Neutrophil (primary cell): ENCODE data around the gene NSFL1C.

Source experiments
- H3K27ac ChIP-seq: fragments of 200-600 bp; sonication (generic); 2 replicates; pipeline ENCODE4 v1.5.1; 2016; ENCODE audit warnings: mild to moderate bottlenecking, moderate library complexity
- H3K27me3 ChIP-seq: fragments of 200-600 bp; sonication (generic); 2 replicates; pipeline ENCODE4 v1.6.0; 2016; ENCODE audit warnings: mild to moderate bottlenecking
- H3K36me3 ChIP-seq: fragments of 200-600 bp; sonication (generic); 2 replicates; pipeline ENCODE4 v1.5.1; 2017
- H3K4me1 ChIP-seq, 2 experiments: fragments of 200-600 bp in 1 of 2; sonication (generic) in 1 of 2; 1 replicate in 1 of 2; 2 replicates in 1 of 2; pipeline versions ENCODE4 v1.5.1 to v1.6.1; 2013 to 2016; ENCODE audit warnings: low read depth in 1 of 2, low read length in 1 of 2, mild to moderate bottlenecking in 1 of 2, moderate library complexity in 1 of 2; ENCODE audit not compliant: control insufficient read depth in 1 of 2, insufficient read depth in 1 of 2
- H3K4me3 ChIP-seq, 2 experiments: fragments of 200-600 bp in 1 of 2; sonication (generic) in 1 of 2; 1 replicate in 1 of 2; 2 replicates in 1 of 2; pipeline ENCODE4 v1.5.1; 2013 to 2016; ENCODE audit warnings: low read depth in 1 of 2, low read length in 1 of 2, mild to moderate bottlenecking in 1 of 2, moderate library complexity in 1 of 2
- H3K9me3 ChIP-seq: fragments of 200-600 bp; sonication (generic); 2 replicates; pipeline ENCODE4 v1.5.1; 2016
- CTCF ChIP-seq: fragments of 200-600 bp; sonication (generic); IDR thresholded peaks from 2 replicates; pipeline ENCODE4 v1.5.1; 2016; ENCODE audit warnings: antibody characterized with exemption

NSFL1C gene

DNA sequence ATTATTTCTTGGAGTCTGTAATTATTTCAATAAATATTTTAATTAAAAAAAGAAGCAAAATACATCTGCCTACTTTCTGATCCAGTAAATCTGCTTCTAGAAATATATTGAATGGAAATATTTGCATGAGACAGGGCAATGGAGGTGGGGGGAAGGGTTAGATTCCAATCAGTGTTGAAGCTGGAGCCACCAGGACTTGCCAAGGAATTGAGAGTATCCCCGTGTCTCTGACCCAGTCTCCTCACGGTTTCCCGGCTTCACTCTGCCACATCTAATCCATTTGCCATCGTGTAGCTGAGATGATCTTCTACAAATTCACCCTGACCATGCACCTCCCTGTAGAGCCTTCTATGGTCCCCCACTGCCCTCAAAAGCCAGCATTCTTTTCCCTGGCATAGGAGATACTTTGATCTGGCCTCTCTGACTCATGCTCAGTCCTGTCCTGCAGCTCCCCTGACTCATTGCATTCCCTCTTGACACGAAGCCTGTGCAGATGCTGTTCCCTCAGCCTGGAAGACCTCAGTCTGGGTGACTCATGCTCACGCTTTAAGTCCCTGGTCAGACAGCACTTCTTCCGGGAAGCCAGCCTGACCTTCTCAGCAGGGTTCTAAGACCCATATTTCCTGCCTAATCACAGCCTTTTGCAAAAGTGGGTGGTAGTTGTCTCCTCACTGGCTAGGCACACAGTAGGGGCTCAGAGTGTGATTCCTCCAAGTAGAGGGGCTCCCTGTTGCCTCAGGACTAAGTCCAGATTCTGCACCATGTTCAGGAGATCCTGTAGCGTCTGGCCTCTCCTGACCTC, 50.8 kb downstream of the NSFL1C start:
- H3K4me3 ChIP-seq = no peak overlapping the region
- no peak overlapping the region for H3K27ac ChIP-seq
- TF ChIP-seq CTCF = no peak

DNA sequence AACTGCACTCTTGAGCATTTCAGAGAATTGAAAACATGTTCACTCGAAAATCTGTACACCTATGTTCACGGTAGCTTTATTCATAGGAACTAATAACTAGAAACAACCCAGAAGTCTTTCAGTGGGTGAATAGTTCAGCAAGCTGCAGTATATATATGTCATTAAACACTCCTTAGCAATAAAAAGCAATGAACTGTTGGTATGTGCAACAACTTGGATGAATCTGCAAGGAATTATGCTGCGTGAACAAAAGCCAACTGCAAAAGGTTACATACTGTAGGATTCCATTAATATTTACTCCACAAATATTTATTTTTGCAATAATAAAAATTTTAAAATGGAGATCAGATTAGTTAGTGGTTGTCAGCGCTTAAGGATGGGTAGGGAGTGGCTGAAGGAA, 51.7 kb downstream of the NSFL1C start:
- Histone ChIP-seq H3K27ac (no peak overlapping the region), H3K27me3 (peaks cover 57% of the 10 kb centered on the region), H3K9me3 (no peaks in the 10 kb centered on the region), H3K4me1 (no peaks in the 10 kb centered on the region), H3K4me3 (no peak overlapping the region), H3K36me3 (no peaks in the 10 kb centered on the region)
- no peak for TF ChIP-seq CTCF

More for the DNA sequence above, 50.8 kb downstream of the NSFL1C start:
- H3K27me3 ChIP-seq = peaks cover 57% of the 10 kb centered on the region
- H3K9me3 ChIP-seq = no peaks in the 10 kb centered on the region
- no peaks in the 10 kb centered on the region for H3K36me3 ChIP-seq
- no peaks in the 10 kb centered on the region for H3K4me1 ChIP-seq

DNA sequence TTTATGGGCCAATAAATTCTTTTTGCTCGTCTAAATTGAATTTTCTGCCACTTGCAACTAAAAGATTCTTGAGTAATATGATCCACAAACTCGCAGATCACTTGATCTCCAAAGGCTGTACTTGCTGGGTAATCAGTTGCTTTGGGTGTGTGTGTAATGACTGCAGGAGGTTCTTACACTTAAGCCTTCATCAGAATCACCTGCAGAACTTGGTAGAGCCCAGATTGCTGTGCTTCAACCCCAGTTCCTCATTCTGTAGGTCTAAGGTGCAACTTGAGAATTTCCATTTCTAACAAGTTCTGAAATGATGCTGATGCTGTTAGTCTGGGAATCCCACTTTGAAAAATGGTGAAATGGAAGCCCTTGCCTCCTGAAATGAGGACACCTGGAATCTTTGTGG, 60.8 kb downstream of the NSFL1C start:
- Histone ChIP-seq H3K4me1 (peaks cover 11 to 14% of the 10 kb centered on the region in 2 experiments), H3K4me3 (no peak overlapping the region), H3K27me3 (no peaks in the 10 kb centered on the region), H3K36me3 (no peaks in the 10 kb centered on the region), H3K27ac (no peak overlapping the region), H3K9me3 (no peaks in the 10 kb centered on the region)
- TF ChIP-seq CTCF = no peak

GRCh38 chr20:1403624-1404023, 63.0 kb downstream of the NSFL1C start:
- Histone ChIP-seq H3K27ac (no peak overlapping the region), H3K4me1 (peaks cover 11 to 14% of the 10 kb centered on the region in 2 experiments), H3K27me3 (no peaks in the 10 kb centered on the region), H3K36me3 (no peaks in the 10 kb centered on the region), H3K9me3 (no peaks in the 10 kb centered on the region), H3K4me3 (no peak overlapping the region)
- TF ChIP-seq CTCF = no peak

DNA sequence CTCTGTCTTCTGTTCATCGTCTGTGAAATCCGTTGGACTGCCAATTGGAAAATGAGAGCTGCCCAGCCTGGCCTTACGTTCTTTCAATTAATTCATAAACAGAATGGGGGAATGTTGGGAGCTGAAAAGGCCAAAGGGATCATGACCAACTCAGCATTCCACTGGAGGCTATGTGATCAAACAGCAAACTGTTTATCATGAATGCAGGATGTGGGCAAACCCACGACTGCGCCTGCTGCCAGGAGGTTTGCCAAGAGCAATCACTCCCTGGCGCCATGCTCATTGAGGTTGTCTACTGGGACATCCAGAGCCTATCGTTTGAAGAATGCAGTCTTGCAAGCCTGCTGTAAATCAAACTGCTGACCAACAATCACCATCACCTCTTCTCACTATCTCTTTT, 64.5 kb downstream of the NSFL1C start:
- Histone ChIP-seq H3K9me3 (no peaks in the 10 kb centered on the region), H3K36me3 (no peaks in the 10 kb centered on the region), H3K4me3 (no peak overlapping the region), H3K27me3 (no peaks in the 10 kb centered on the region), H3K4me1 (peaks cover 15 to 20% of the 10 kb centered on the region in 2 experiments), H3K27ac (no peak overlapping the region)
- TF ChIP-seq CTCF = no peak
